Measurements from ENCODE around the gene ANKRD10.
"Not testable (repeated sequence)": the region's sequence is repeated elsewhere in the genome, so short reads cannot be mapped to it uniquely, and the experiment has no call there.

ANKRD10 gene

GRCh38 chr13:110860983-110861382 is 53.9 kb downstream of the ANKRD10 start:
- no peak for DNase-seq

- DNase-seq: peak in 1 of 2 donors; percentile 21
Measured at GRCh38 chr13:110856942-110857835, 57.7 kb downstream of the ANKRD10 start.

- DNase-seq: no peak
Measured at GRCh38 chr13:110855363-110855762, 59.5 kb downstream of the ANKRD10 start.

- no peak for DNase-seq
Measured at GRCh38 chr13:110854866-110855265, 60.0 kb downstream of the ANKRD10 start.

- no peak for DNase-seq
Measured at GRCh38 chr13:110853235-110853721, 61.6 kb downstream of the ANKRD10 start.

- no peak for DNase-seq
Measured at GRCh38 chr13:110850840-110851239, 64.0 kb downstream of the ANKRD10 start.

GRCh38 chr13:110850006-110850405 is 64.9 kb downstream of the ANKRD10 start:
- DNase-seq: no peak

- DNase-seq: no peak
Measured at GRCh38 chr13:110845520-110845919, 69.3 kb downstream of the ANKRD10 start.

- no peak for DNase-seq
Measured at GRCh38 chr13:110841846-110842245, 73.0 kb downstream of the ANKRD10 start.

- no peak for DNase-seq
Measured at GRCh38 chr13:110841406-110841805, 73.5 kb downstream of the ANKRD10 start.

GRCh38 chr13:110838867-110839538 is 75.9 kb downstream of the ANKRD10 start:
- DNase-seq: no peak

- no peak for DNase-seq
Measured at GRCh38 chr13:110838116-110838515, 76.8 kb downstream of the ANKRD10 start.

GRCh38 chr13:110837397-110838061 is 77.3 kb downstream of the ANKRD10 start:
- DNase-seq: not testable (repeated sequence)

GRCh38 chr13:110836605-110836903 is 78.3 kb downstream of the ANKRD10 start:
- no peak for DNase-seq

- no peak for DNase-seq
Measured at GRCh38 chr13:110835721-110836604, 78.9 kb downstream of the ANKRD10 start.

GRCh38 chr13:110834572-110834971 is 80.3 kb downstream of the ANKRD10 start:
- DNase-seq: no peak

- DNase-seq: no peak
Measured at GRCh38 chr13:110832531-110832930, 82.3 kb downstream of the ANKRD10 start.

GRCh38 chr13:110832205-110832479 is 82.7 kb downstream of the ANKRD10 start:
- no peak for DNase-seq

- DNase-seq: no peak
Measured at GRCh38 chr13:110831437-110832204, 83.2 kb downstream of the ANKRD10 start.

- no peak for DNase-seq
Measured at GRCh38 chr13:110830800-110831371, 84.0 kb downstream of the ANKRD10 start.

- no peak for DNase-seq
Measured at GRCh38 chr13:110830331-110830730, 84.5 kb downstream of the ANKRD10 start.

GRCh38 chr13:110829486-110829885 is 85.4 kb downstream of the ANKRD10 start:
- DNase-seq: no peak
